Activated CD8-positive, alpha-beta memory T cell treated with anti-CD3 and anti-CD28 coated beads, Interleukin-2, amount 50 U/mL, for 4 hours (primary cell): ENCODE measurements around the gene MAP2K4.
"Not testable (repeated sequence)": the region's sequence is repeated elsewhere in the genome, so short reads cannot be mapped to it uniquely, and the experiment has no call there.

Source experiments
- DNase-seq: peaks from one replicate; pipeline ENCODE4 v3.0.0-alpha.2; 2020

Gene MAP2K4

DNA sequence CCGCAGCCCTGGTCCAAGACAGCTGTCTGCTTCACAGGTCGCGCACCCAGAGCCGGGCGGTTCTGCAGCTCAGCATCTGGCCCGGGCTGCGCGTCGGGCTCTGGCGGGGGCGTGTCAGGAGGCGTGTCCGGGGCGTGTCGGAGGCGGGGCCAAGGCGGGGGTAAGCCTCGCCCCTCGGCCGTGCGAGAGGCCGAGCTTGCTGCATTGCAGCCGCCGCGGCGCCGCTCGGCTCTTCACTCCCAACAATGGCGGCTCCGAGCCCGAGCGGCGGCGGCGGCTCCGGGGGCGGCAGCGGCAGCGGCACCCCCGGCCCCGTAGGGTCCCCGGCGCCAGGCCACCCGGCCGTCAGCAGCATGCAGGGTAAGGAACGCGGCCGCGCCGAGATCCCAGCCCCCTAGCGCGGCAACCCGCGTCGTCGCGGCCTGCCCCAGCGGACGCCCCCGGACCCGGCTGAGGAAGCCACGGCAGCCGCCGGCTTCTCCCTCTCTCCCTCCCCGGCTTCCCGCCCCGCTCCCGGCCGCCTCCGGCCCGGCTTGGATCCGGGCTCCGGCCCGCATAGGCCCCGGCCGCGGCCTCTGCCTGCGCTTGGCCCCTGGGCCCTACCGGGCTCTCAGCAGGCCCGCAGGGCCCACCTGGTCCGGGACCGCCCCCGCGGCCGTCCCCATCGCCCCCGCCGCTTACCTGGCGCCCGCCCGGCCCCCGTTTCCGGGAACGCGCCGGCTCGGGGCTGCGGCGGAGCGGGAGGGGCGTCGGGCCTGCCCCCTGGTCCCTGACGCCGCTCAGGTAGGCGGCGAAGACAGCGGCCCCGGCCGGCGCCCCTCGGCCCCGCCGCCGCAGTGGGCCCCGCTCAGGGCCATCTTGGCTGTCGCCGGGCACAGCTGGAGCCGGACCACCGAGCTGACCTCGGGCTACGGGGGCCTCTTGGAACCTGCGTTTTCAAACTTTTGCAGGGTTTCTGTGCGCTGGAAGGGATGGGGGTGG, at the start of gene MAP2K4:
Gene MAP2K4, plus strand, starts transcription at position 236 of the 981 bp plus-strand sequence. Its CDS starts 10 bp downstream, at position 246.
- peak; percentile 96 for DNase-seq

GRCh38 chr17:11972741-11973140, 47.9 kb upstream of the MAP2K4 start:
- not testable (repeated sequence) for DNase-seq

GRCh38 chr17:11979795-11980194, 40.9 kb upstream of the MAP2K4 start:
- no peak for DNase-seq

DNA sequence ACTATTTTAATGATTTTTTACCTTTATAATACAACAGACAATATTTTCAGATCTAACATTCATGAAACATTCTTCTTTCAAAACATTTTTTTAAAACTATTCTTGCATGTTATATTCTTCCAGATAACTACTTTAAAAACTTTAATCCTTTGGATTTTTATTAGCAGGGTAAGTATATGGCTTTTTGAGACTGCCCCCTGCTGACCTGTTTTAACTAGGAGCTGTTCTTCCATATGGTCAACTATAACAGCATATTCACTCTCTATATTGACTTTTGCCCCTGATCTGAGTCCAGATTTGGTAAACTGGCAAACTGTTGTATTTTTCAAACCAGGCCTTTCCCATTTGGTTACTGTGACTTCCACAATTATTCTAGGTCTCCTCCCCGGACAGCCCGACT, 39.9 kb upstream of the MAP2K4 start:
- no peak for DNase-seq

- no peak for DNase-seq
Measured at GRCh38 chr17:11981862-11982261, 38.8 kb upstream of the MAP2K4 start.

- DNase-seq = no peak
Measured at GRCh38 chr17:11986179-11986941, 34.3 kb upstream of the MAP2K4 start.

GRCh38 chr17:11986942-11987329, 33.7 kb upstream of the MAP2K4 start:
- DNase-seq = no peak

DNA sequence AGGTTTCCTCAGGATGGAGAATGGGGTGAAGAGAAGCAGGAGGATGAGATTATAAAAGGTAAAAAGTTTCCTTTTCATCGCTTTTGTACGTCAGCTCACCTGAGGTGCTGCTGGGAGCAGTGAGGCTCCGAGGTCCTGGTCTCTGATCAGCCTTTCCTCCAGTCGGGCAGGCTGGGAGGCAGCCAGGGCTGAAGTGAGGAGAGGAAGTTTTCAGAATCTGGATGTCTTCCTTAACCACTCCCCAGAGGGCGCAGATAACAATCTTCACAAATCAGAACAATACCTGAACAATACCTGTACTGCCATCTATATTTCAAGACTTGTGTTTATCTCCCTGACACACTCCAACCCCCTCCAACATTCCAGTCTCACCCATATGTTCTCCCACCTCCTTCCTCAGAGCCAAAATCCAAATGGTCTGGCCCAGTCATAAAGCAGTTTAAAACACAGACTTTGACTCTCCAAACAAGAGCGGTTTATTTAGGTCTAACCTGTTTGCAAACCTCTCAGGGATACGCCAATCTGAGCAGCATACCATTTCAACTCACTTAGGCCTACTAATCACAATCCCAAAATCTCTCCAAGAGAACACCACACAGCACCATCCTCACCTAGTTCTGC, 30.2 kb upstream of the MAP2K4 start:
- no peak for DNase-seq

- no peak for DNase-seq
Measured at GRCh38 chr17:11991461-11991860, 29.2 kb upstream of the MAP2K4 start.

DNA sequence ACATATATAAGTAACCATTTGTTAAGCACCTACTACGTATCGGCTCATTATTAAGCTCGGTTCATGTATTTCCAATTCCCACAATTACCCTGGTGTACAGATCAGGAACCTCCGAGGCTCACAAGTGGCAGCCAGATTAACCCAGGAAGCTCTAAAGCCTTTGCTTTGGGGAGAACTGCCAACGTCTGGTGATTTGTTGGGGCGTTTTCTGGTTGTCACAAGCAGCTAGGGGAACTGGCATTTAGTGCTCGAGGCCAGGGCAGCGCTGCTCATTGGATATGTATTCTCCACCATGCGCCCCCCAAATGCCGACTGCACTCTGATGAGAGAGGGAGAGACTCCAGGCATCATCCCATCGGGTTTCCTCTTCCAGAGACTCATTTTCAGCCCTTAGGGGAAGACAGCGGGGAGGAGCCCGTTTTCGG, 23.9 kb upstream of the MAP2K4 start:
- peak; percentile 54 for DNase-seq

DNA sequence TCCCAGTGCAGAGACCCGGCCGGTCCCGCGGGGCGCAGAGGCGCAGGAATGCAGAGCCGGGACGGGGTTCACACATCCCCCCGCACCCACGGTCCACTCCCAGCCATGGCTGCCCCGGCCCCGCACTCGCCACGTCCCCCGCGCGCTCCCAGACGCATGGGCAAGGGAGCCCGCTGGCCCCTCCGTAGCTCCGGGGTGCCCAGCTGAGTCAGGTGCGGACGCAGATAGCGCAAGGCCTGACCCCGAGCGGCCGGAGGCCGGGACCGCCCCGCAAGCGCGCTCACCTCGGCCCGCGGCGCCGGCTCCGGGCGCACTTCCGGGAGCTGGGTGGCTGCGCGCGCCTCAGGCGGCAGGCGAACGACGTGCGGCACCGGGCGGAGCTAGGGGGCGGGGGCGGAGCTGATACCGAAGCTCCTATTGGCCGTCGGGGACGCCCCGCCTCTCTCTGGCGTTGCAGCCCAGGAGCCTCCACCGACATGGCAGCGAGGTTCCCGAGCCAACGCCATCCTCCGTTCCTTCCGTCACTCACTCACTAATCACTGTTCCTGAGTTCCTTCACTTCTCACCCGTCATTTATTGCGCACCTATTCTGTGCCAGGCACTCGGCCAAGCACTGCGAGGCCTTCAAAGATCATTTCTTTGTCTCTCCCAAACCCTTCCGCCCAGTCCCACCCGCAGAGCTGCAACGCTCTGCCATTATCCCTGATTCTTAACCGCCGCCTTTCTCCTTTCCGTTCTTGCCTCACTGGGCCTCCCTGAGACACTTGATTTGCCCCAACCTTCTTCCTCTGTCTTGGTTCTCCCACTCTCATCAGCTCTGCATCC, 23.3 kb upstream of the MAP2K4 start, which contains the start of gene ZNF18:
Gene ZNF18, minus strand, starts transcription at position 329 of the 825 bp plus-strand sequence. CDS start 4,646 bp downstream, outside the sequence.
- peak; percentile 98 for DNase-seq

DNA sequence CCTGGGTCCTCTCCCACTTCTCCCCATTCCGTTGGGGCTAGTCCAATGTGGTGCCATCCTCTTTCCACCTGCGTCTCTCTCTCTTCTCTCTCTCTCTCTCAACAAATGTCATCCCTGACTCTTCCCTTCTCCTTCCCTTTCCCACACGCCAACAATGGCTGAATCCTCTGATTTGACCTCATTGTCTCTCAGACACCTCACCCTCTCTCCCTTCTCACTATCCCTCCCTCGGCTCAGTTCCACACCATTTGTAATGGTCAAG, 22.8 kb upstream of the MAP2K4 start:
- no peak for DNase-seq

DNA sequence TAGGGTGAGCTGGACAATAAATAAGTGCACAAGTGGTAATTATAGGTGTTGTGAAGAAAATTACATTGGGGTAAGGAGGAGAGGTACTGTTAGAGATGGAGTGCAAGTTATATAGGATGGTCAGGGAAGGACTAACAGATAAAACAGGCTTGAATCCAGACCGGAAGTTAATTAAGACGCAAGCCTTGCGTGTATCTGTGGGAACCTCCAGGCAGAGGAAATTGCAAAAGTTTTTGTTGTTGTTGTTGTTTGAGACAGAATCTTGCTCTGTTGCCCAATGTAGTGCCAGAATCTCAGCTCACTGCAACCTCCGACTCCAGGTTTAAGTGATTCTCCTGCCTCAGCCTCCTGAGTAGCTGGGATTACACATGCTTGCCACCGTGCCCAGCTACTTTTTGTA, 21.0 kb upstream of the MAP2K4 start:
- DNase-seq = no peak

GRCh38 chr17:12007466-12007865, 13.2 kb upstream of the MAP2K4 start:
- DNase-seq = no peak

DNA sequence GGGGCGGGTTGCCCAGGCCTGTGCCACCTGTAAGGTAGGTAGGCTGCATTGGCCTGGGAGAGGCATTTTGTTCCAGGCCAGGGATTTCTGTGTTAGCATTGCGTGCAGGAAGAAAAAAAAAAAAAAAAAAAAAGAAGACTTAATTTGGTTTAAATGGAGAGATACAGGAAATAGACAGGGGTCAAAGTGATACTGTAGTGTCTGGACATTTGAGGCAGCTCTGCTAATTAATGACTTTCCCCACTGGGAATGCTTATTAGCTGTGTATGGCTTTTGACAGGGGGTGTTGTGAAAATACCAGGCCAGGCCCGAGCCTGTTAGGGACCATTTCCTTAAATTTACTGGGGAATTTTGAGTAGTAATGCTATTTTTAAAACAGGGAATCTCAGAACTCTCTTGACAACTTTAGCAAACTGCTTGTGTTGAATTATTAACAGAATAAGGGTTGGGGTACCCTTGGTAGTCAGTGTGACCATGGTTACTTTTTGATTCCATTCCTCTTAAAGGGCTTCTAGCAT, 1.0 kb downstream of the MAP2K4 start:
- DNase-seq = no peak

DNA sequence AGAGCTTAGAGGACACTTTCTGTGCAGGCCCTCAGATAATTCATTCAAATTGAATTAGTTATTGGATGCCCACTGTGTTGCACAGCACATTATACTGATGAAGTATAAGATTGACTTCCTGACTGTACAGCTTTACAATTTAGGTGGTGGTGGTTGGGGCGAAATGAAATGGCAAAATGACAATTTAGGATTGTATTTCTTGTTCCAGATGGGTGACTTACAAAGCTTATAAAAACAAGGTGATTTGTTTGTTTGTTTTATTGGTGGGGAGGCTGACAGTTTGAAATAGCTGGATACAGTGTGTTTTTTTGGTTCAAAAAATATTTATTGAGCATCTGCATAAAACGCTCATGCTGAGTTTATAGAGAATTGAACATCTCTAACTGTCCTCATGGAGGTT, 1.6 kb downstream of the MAP2K4 start:
- no peak for DNase-seq

DNA sequence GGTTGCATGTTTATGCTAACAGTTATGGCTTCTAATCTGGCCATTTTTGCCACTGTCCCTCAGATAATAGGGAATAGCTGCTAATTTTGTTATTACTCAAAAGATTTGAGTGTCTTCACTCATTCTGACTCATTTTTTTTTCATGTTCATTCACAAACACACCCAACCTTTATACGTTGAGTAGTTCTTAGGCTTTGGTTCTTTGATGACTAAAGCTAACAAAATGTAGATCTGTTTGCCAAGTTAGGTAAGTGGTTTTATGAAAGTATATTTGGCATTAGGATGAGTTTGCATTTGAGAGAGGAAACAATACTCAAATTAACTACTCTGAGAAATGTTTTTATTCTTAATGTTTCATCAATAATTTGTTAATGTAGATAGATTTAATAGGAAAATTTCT, 3.6 kb downstream of the MAP2K4 start:
- DNase-seq = no peak

GRCh38 chr17:12027658-12028057, 7.0 kb downstream of the MAP2K4 start:
- DNase-seq = no peak

GRCh38 chr17:12028611-12029010, 7.9 kb downstream of the MAP2K4 start:
- DNase-seq = no peak

DNA sequence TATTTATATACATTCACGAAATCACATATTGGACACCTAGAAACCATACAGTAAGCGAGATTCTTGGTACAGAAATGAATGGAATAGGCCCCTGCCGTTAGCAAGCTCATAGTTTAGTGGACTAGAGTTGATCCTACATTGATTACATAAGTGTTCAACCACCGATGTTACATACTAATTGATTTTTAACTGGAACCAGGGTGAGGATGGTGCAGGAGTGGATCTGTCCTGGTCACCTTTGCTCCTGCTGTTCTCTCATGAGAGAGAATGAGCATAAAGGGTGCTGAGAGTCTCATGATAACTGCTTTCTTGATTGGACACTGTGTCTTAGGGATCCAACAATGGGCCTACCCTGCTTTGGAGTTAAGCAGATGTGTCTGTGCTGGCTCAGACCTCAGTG, 13.9 kb downstream of the MAP2K4 start:
- no peak for DNase-seq

DNA sequence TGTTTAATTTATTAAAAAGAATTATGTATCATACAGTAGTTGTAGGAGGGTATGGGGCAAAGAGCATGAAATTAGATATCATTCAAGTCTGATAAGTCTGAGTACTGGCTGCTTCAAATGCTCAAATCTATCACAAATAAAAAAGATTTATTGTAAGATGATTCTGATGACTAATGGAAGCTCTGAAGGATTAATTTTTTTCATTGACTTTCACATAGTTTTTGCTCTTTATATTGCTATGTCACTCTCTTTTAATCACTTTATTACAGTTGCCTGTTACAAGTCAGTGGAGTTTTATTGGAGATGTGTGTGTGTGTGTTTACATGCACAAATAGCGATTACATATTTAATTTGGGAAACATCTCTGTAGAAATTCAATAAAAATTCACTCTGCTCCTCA, 15.0 kb downstream of the MAP2K4 start:
- no peak for DNase-seq

GRCh38 chr17:12037970-12038369, 17.3 kb downstream of the MAP2K4 start:
- no peak for DNase-seq
